A549 (cell line): Measurements from ENCODE around the gene KIAA0232. TPM values are rescaled to one million over a fixed set of nuclear protein-coding genes. Genes with fewer than 3 reads are reported as not detected.

Source experiments
- ATAC-seq, 2 experiments: fragments of 200-7000 bp in 1 of 2; fragments of >200 bp in 1 of 2; cut with Nextera tagmentation in 1 of 2; cut with Tn5 transposase in 1 of 2; 3 replicates each; pipeline versions ENCODE4 v1.8.0 to v1.9.1; 2018 to 2020; ENCODE audit warnings: mild to moderate bottlenecking in 1 of 2, moderate library complexity in 1 of 2
- CTCF ChIA-PET: fragments of 300-600 bp; sonication (Branson Sonifier 250); formaldehyde crosslinking; extraction: SDS; loops from one replicate; lab custom pipeline; 2021; ENCODE audit warnings: antibody characterized with exemption, inconsistent platforms; lab: Yijun Ruan, JAX
- POLR2A ChIA-PET: fragments of 350-600 bp; formaldehyde crosslinking; extraction: SDS; loops from one replicate; lab custom pipeline; 2021; ENCODE audit warnings: antibody characterized with exemption, inconsistent platforms; lab: Yijun Ruan, JAX
- DNase-seq, 2 experiments: peaks; one replicate each; pipeline versions ENCODE4 v3.0.0 to v3.0.0-alpha.2; 2011 to 2016; ENCODE audit warnings: low read depth in 1 of 2, low spot score in 1 of 2
- FAIRE-seq: peaks from 2 replicates; lab custom pipeline; 2011; peaks lifted over from hg19 to GRCh38; lab: Jason Lieb, UNC
- H3K27ac ChIP-seq, 2 experiments: fragments of >200 bp; sonication (Bioruptor Twin); formaldehyde crosslinking; 3 replicates each; pipeline ENCODE4 v1.5.1; 2016 to 2017
- H3K4me1 ChIP-seq: fragments of >200 bp; sonication (Bioruptor Twin); formaldehyde crosslinking; 3 replicates; pipeline ENCODE4 v1.6.1; 2016
- H3K4me2 ChIP-seq: fragments of >200 bp; sonication (Bioruptor Twin); formaldehyde crosslinking; 3 replicates; pipeline ENCODE4 v1.6.1; 2016
- H3K4me3 ChIP-seq: fragments of >200 bp; sonication (Bioruptor Twin); formaldehyde crosslinking; 3 replicates; pipeline ENCODE4 v1.5.1; 2016
- H3K9me3 ChIP-seq: fragments of >200 bp; sonication (Bioruptor Twin); formaldehyde crosslinking; 3 replicates; pipeline ENCODE4 v1.6.1; 2016
- CHD4 ChIP-seq: fragments of 200-600 bp; sonication (generic); IDR thresholded peaks from 2 replicates; pipeline ENCODE4 v1.6.1; 2016; ENCODE audit warnings: antibody characterized with exemption, mild to moderate bottlenecking, borderline replicate concordance
- GATA3 ChIP-seq: IDR thresholded peaks from 2 replicates; pipeline ENCODE4 v1.6.1; 2012; ENCODE audit warnings: borderline replicate concordance
- HEYL ChIP-seq: fragments of 250-450 bp; sonication (Bioruptor Pico); IDR thresholded peaks from 2 replicates; pipeline ENCODE4 v1.8.0; 2021; ENCODE audit warnings: mild to moderate bottlenecking, moderate library complexity
- HOXA7 ChIP-seq: fragments of 250-450 bp; sonication (Bioruptor Pico); IDR thresholded peaks from 2 replicates; pipeline ENCODE4 v1.5.0; 2020; ENCODE audit warnings: mild to moderate bottlenecking, moderate library complexity
- HOXB13 ChIP-seq: fragments of 250-450 bp; sonication (Bioruptor Pico); IDR thresholded peaks from 2 replicates; pipeline ENCODE4 v1.5.0; 2020; ENCODE audit warnings: low read depth, mild to moderate bottlenecking, moderate library complexity
- HOXB5 ChIP-seq: fragments of 250-450 bp; sonication (Bioruptor Pico); IDR thresholded peaks from 2 replicates; pipeline ENCODE4 v1.5.0; 2020; ENCODE audit warnings: mild to moderate bottlenecking, moderate library complexity
- JUN ChIP-seq, 2 experiments: fragments of >200 bp; sonication (Bioruptor Twin); formaldehyde crosslinking; IDR thresholded peaks; 2 replicates in 1 of 2; 3 replicates in 1 of 2; pipeline ENCODE4 v1.6.1; 2016 to 2017
- KDM5A ChIP-seq: fragments of 200-600 bp; sonication (generic); IDR thresholded peaks from 2 replicates; pipeline ENCODE4 v1.6.1; 2016; ENCODE audit warnings: antibody characterized with exemption, mild to moderate bottlenecking
- NPAS2 ChIP-seq: fragments of 250-450 bp; sonication (Bioruptor Pico); IDR thresholded peaks from 2 replicates; pipeline ENCODE4 v1.8.0; 2022; ENCODE audit warnings: mild to moderate bottlenecking, moderate library complexity, borderline replicate concordance
- RAD21 ChIP-seq, 2 experiments: fragments of >200 bp in 1 of 2; sonication (Bioruptor Twin) in 1 of 2; formaldehyde crosslinking in 1 of 2; IDR thresholded peaks in 1 of 2; conservative IDR thresholded peaks in 1 of 2; 2 replicates in 1 of 2; 3 replicates in 1 of 2; pipeline ENCODE4 v1.6.1; 2012 to 2018; ENCODE audit warnings: inconsistent platforms in 1 of 2
- RCOR1 ChIP-seq: fragments of 150-350 bp; IDR thresholded peaks from 2 replicates; pipeline ENCODE4 v1.6.1; 2014; ENCODE audit warnings: antibody characterized with exemption, low read length, low read depth
- SREBF2 ChIP-seq: fragments of 450-650 bp; IDR thresholded peaks from 2 replicates; pipeline ENCODE4 v1.6.1; 2014; ENCODE audit warnings: mild to moderate bottlenecking, moderate library complexity
- ZFP36 ChIP-seq: fragments of 450-650 bp; IDR thresholded peaks from 2 replicates; pipeline ENCODE4 v1.6.1; 2014; ENCODE audit warnings: borderline replicate concordance; ENCODE audit not compliant: partially characterized antibody
- WGBS: methylation state at CpG from one replicate; pipeline ENCODE4 v1.1.6; 2017; ENCODE audit errors: missing lambda C conversion rate; 5-methylcytosine and 5-hydroxymethylcytosine counted together
- polyA plus RNA-seq, 4 experiments: library from polyadenylated mRNA; depleted of rRNA in 3 of 4; stranded (reverse); fragments of >200 nt; fragmentation: RNase III in 1 of 4; extraction: RNeasy Plus Mini Kit Qiagen cat#74134 plus additional on column Dnase treatment in 1 of 4; gene quantifications; 2 replicates in 3 of 4; 3 replicates in 1 of 4; pipeline ENCODE4 v1.2.3, GENCODE V29; 2011 to 2017
- TF ChIP-seq, protein P1 (sequence below): fragments of 150-350 bp; IDR thresholded peaks from 2 replicates; pipeline ENCODE4 v1.6.1; 2014; ENCODE audit warnings: low read depth, mild to moderate bottlenecking, low read length
- TF ChIP-seq, protein P2 (sequence below): fragments of >200 bp; sonication (Bioruptor Twin); formaldehyde crosslinking; IDR thresholded peaks from 3 replicates; pipeline ENCODE4 v1.6.1; 2016
- TF ChIP-seq, protein P3 (sequence below): IDR thresholded peaks from 2 replicates; pipeline ENCODE4 v1.6.1; 2012; ENCODE audit warnings: low read depth, borderline replicate concordance
- TF ChIP-seq, protein P4 (sequence below): fragments of 450-650 bp; IDR thresholded peaks from 2 replicates; pipeline ENCODE4 v1.6.1; 2014; ENCODE audit warnings: antibody characterized with exemption
- TF ChIP-seq, protein P5 (sequence below): fragments of 250-450 bp; sonication (Bioruptor Pico); IDR thresholded peaks from 2 replicates; pipeline ENCODE4 v1.5.0; 2021; ENCODE audit warnings: mild to moderate bottlenecking, moderate library complexity, borderline replicate concordance
- TF ChIP-seq, protein P6 (sequence below): fragments of 200-600 bp; sonication (generic); IDR thresholded peaks from 2 replicates; pipeline ENCODE4 v1.6.1; 2016; ENCODE audit warnings: antibody characterized with exemption, mild to moderate bottlenecking, moderate library complexity

KIAA0232 gene
- polyA plus RNA-seq, 2 of the 4 experiments (the other 2 are of a cell fraction): 9.3 to 21.5 TPM

DNA sequence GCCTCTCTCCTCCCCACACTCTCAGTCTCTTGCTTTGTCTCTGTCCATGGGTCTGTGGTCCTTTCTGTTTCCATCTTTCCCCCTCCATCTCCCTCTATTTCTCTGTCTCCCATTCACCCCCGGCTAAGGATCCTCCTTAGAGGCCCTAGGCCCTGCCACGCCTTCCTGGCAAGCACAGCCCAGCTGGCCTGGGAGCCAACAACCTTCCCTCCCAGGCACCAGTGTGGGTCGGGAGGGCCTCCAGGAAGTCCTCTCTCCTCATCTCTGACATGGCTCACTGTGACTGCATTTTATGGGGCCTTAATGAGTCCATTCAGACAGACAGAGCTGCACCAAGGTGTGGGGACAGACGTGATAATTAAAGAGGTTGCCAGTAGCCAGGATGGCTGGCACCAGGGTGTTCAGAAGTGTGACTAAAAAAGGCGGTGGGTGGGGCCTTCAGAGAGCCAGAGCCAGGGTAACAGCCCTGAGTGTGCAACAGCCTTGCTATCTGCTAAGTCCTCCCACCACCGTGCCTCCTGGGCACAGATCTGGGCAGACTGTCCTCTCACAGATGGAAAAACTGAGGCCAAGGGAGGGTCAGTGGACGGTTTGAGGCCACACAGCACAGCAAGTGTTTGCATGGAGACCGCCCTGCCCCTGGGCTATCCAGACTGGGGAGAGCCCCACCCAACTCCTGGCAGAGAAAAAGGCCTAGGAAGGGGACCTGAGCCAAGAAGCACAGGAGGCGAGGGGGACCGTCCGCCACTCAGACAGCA lies 35.1 kb upstream of the KIAA0232 start (continued):
- TF ChIP-seq, protein P1, sequence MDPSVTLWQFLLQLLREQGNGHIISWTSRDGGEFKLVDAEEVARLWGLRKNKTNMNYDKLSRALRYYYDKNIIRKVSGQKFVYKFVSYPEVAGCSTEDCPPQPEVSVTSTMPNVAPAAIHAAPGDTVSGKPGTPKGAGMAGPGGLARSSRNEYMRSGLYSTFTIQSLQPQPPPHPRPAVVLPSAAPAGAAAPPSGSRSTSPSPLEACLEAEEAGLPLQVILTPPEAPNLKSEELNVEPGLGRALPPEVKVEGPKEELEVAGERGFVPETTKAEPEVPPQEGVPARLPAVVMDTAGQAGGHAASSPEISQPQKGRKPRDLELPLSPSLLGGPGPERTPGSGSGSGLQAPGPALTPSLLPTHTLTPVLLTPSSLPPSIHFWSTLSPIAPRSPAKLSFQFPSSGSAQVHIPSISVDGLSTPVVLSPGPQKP: no peak
- no peak for TF ChIP-seq HEYL (CRISPR knock-in tag)
- TF ChIP-seq, all 56 proteins: peak for 0

DNA sequence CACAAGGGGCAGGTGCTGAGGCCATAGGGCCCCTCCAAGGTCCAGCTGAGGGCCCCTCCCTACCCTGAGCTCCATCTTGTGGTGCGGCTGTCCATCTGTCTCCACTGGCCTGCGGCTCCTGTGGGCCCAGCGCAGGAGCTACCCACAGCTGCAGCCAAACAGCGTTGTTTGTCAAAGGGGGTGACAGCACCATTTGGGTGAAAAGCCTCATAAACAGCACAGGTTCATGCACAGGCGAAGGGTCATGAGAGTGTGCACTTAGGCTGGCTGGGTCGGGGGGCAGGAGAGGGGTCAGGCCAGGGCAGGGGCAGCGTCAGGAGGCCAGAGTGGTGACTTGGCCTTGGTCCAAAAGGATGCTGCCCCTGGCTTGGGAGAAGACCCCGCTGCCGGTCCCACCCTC lies 34.2 kb upstream of the KIAA0232 start:
- no peak for FAIRE-seq
- CTCF ChIA-PET: interaction anchor here (1.1 to 1.3 kb wide), 3 partner anchors 16 to 30 kb away, joined by 3 read pairs; no protein-coding TSS in a partner anchor
- DNase-seq: no peak
- Histone ChIP-seq H3K27ac (peak overlapping the region; percentile 82 to 85), H3K4me3 (no peak overlapping the region), H3K4me1 (peaks cover 56% of the 10 kb centered on the region), H3K9me3 (no peaks in the 10 kb centered on the region), H3K4me2 (peak overlapping the region; percentile 59; the same call in 2 of the 3 replicates)
- POLR2A ChIA-PET: no interaction called here
- no peak for ATAC-seq
- TF ChIP-seq RAD21 (conservative IDR thresholded peaks at IDR 0.05 in 1 of 2, IDR thresholded peaks at IDR 0.05 in 1 of 2): no peak
- TF ChIP-seq HOXB5 (CRISPR knock-in tag): no peak
- TF ChIP-seq, protein P2, sequence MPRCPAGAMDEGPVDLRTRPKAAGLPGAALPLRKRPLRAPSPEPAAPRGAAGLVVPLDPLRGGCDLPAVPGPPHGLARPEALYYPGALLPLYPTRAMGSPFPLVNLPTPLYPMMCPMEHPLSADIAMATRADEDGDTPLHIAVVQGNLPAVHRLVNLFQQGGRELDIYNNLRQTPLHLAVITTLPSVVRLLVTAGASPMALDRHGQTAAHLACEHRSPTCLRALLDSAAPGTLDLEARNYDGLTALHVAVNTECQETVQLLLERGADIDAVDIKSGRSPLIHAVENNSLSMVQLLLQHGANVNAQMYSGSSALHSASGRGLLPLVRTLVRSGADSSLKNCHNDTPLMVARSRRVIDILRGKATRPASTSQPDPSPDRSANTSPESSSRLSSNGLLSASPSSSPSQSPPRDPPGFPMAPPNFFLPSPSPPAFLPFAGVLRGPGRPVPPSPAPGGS: no peak
- no peak for TF ChIP-seq HOXA7 (CRISPR knock-in tag)
- TF ChIP-seq CHD4: no peak
- TF ChIP-seq, protein P3, sequence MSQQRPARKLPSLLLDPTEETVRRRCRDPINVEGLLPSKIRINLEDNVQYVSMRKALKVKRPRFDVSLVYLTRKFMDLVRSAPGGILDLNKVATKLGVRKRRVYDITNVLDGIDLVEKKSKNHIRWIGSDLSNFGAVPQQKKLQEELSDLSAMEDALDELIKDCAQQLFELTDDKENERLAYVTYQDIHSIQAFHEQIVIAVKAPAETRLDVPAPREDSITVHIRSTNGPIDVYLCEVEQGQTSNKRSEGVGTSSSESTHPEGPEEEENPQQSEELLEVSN: no peak
- TF ChIP-seq, protein P4, sequence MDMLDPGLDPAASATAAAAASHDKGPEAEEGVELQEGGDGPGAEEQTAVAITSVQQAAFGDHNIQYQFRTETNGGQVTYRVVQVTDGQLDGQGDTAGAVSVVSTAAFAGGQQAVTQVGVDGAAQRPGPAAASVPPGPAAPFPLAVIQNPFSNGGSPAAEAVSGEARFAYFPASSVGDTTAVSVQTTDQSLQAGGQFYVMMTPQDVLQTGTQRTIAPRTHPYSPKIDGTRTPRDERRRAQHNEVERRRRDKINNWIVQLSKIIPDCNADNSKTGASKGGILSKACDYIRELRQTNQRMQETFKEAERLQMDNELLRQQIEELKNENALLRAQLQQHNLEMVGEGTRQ: no peak
- TF ChIP-seq ZFP36: no peak
- TF ChIP-seq, protein P5, sequence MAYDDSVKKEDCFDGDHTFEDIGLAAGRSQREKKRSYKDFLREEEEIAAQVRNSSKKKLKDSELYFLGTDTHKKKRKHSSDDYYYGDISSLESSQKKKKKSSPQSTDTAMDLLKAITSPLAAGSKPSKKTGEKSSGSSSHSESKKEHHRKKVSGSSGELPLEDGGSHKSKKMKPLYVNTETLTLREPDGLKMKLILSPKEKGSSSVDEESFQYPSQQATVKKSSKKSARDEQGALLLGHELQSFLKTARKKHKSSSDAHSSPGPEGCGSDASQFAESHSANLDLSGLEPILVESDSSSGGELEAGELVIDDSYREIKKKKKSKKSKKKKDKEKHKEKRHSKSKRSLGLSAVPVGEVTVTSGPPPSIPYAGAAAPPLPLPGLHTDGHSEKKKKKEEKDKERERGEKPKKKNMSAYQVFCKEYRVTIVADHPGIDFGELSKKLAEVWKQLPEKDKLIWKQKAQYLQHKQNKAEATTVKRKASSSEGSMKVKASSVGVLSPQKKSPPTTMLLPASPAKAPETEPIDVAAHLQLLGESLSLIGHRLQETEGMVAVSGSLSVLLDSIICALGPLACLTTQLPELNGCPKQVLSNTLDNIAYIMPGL (CRISPR knock-in tag): no peak
- TF ChIP-seq JUN (IDR thresholded peaks at IDR 0.05): no peak
- TF ChIP-seq, protein P6, sequence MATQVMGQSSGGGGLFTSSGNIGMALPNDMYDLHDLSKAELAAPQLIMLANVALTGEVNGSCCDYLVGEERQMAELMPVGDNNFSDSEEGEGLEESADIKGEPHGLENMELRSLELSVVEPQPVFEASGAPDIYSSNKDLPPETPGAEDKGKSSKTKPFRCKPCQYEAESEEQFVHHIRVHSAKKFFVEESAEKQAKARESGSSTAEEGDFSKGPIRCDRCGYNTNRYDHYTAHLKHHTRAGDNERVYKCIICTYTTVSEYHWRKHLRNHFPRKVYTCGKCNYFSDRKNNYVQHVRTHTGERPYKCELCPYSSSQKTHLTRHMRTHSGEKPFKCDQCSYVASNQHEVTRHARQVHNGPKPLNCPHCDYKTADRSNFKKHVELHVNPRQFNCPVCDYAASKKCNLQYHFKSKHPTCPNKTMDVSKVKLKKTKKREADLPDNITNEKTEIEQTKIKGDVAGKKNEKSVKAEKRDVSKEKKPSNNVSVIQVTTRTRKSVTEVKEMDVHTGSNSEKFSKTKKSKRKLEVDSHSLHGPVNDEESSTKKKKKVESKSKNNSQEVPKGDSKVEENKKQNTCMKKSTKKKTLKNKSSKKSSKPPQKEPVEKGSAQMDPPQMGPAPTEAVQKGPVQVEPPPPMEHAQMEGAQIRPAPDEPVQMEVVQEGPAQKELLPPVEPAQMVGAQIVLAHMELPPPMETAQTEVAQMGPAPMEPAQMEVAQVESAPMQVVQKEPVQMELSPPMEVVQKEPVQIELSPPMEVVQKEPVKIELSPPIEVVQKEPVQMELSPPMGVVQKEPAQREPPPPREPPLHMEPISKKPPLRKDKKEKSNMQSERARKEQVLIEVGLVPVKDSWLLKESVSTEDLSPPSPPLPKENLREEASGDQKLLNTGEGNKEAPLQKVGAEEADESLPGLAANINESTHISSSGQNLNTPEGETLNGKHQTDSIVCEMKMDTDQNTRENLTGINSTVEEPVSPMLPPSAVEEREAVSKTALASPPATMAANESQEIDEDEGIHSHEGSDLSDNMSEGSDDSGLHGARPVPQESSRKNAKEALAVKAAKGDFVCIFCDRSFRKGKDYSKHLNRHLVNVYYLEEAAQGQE: no peak
- TF ChIP-seq RCOR1: no peak
- TF ChIP-seq GATA3: no peak
- no peak for TF ChIP-seq KDM5A
- no peak for TF ChIP-seq NPAS2 (CRISPR knock-in tag)
- no peak for TF ChIP-seq SREBF2
- no peak for TF ChIP-seq HOXB13
- WGBS: 100% methylated on average over 5 of the region's 9 CpGs
